ENCODE measurements around the gene LMO4.

GRCh38 chr1:87296206-87296605, 32.5 kb upstream of the LMO4 start:
- TF ChIP-seq CTCF (IDR thresholded peaks at IDR 0.05) (no peak), POLR2AphosphoS5 (IDR thresholded peaks at IDR 0.05) (no peak), POLR2A (IDR thresholded peaks at IDR 0.05) (no peak), EP300 (IDR thresholded peaks at IDR 0.05) (no peak)

All from stomach (tissue), 4 donors.